Esophagus squamous epithelium (tissue), 5 donors: Measurements from ENCODE around the gene ADAMTSL1. TPM values are rescaled to one million over a fixed set of nuclear protein-coding genes. Genes with fewer than 3 reads are reported as not detected.

Source experiments
- DNase-seq: peaks from one replicate; lab custom pipeline; 2025; lab: John Stamatoyannopoulos, UW
- H3K27ac ChIP-seq, 4 donors: fragments of 200-600 bp; sonication (generic); one replicate each; pipeline ENCODE4 v1.5.1; 2016 to 2019; ENCODE audit warnings: mild to moderate bottlenecking in 1 of 4
- H3K27me3 ChIP-seq, 4 donors: fragments of 200-600 bp; sonication (generic); 1 replicate in 3 of 4; 2 replicates in 1 of 4; pipeline versions ENCODE4 v1.5.1 to v1.6.0; 2017 to 2021; ENCODE audit warnings: antibody characterized with exemption in 1 of 4
- H3K36me3 ChIP-seq, 3 donors: fragments of 200-600 bp; sonication (generic); one replicate each; pipeline ENCODE4 v1.5.1; 2016 to 2019
- H3K4me1 ChIP-seq, 3 donors: fragments of 200-600 bp; sonication (generic); one replicate each; pipeline ENCODE4 v1.5.1; 2017 to 2019
- H3K4me3 ChIP-seq, 4 donors: fragments of 200-600 bp; sonication (generic); 1 replicate in 3 of 4; 2 replicates in 1 of 4; pipeline ENCODE4 v1.5.1; 2016 to 2019; ENCODE audit warnings: mild to moderate bottlenecking in 2 of 4, moderate library complexity in 1 of 4
- H3K9me3 ChIP-seq, 3 donors: fragments of 200-600 bp; sonication (generic); one replicate each; pipeline ENCODE4 v1.5.1; 2016 to 2019
- CTCF ChIP-seq, 6 experiments: fragments of 450-650 bp in 4 of 6; fragments of 200-600 bp in 2 of 6; sonication (generic) in 2 of 6; IDR thresholded peaks; one replicate each; pipeline ENCODE4 v1.5.1; 2016 to 2019; ENCODE audit warnings: antibody characterized with exemption in 6 of 6, mild to moderate bottlenecking in 4 of 6, moderate library complexity in 4 of 6
- POLR2A ChIP-seq, 4 donors: fragments of 450-650 bp; IDR thresholded peaks; one replicate each; pipeline ENCODE4 v1.6.1; 2017; ENCODE audit warnings: antibody characterized with exemption in 4 of 4, mild to moderate bottlenecking in 4 of 4, moderate library complexity in 3 of 4
- WGBS, 2 donors: methylation state at CpG; one replicate each; pipeline ENCODE4 v1.1.5; 2018; 5-methylcytosine and 5-hydroxymethylcytosine counted together
- intact Hi-C: fragments of 100-400 bp; cut with DNase I; formaldehyde crosslinking; loops from one replicate; pipeline ENCODE4 v1.15.0; 2022
- total RNA-seq, 4 donors: library from RNA; depleted of rRNA; stranded (reverse); fragments of >200 nt; gene quantifications; one replicate each; pipeline ENCODE4 v1.1.0, GENCODE V29; 2016
- donor health status: DM: yes; HTN: yes; CAD: no.

The ADAMTSL1 gene
- total RNA-seq, 4 donors from 2014 or later = 0.80 to 23.7 (median 2.3) TPM

GRCh38 chr9:18889550-18889949, 415.6 kb downstream of the ADAMTSL1 start:
- intact Hi-C loops = no loop called here
- peaks cover 0 to 4% (median 0%) of the 10 kb centered on the region in 3 donors for H3K36me3 ChIP-seq
- WGBS, 2 donors = no CpG with 5 or more reads among the region's 12 CpGs
- H3K27ac ChIP-seq = no peak overlapping the region
- H3K9me3 ChIP-seq = no peaks in the 10 kb centered on the region
- DNase-seq = no peak
- H3K27me3 ChIP-seq = no peaks in the 10 kb centered on the region
- H3K4me1 ChIP-seq = peaks cover 0 to 26% (median 0%) of the 10 kb centered on the region in 3 donors
- no peak overlapping the region for H3K4me3 ChIP-seq
- TF ChIP-seq CTCF (IDR thresholded peaks at IDR 0.05) = no peak
- no peak for TF ChIP-seq POLR2A (IDR thresholded peaks at IDR 0.05)

GRCh38 chr9:18890372-18890771, 416.4 kb downstream of the ADAMTSL1 start:
- intact Hi-C loops = no loop called here
- TF ChIP-seq POLR2A (IDR thresholded peaks at IDR 0.05) (no peak), CTCF (IDR thresholded peaks at IDR 0.05) (no peak)
- H3K36me3 ChIP-seq = peaks cover 0 to 4% (median 0%) of the 10 kb centered on the region in 3 donors
- H3K4me1 ChIP-seq = peaks cover 0 to 26% (median 0%) of the 10 kb centered on the region in 3 donors
- DNase-seq = no peak
- H3K4me3 ChIP-seq = no peak overlapping the region
- no peak overlapping the region for H3K27ac ChIP-seq
- WGBS, 2 donors = 18 to 34% methylated on average over 4 of the region's 4 CpGs
- H3K27me3 ChIP-seq = no peaks in the 10 kb centered on the region
- H3K9me3 ChIP-seq = peaks cover 0 to 1% (median 0%) of the 10 kb centered on the region in 3 donors

GRCh38 chr9:18891946-18892670, 418.2 kb downstream of the ADAMTSL1 start:
- H3K36me3 ChIP-seq = peaks cover 0 to 12% (median 0%) of the 10 kb centered on the region in 3 donors
- intact Hi-C loops = no loop called here
- 85 to 86% methylated on average over 1 to 3 of the region's 5 CpGs for WGBS, 2 donors
- DNase-seq = no peak
- no peak for TF ChIP-seq CTCF (IDR thresholded peaks at IDR 0.05)
- TF ChIP-seq POLR2A (IDR thresholded peaks at IDR 0.05) = no peak
- peaks cover 0 to 16% (median 15%) of the 10 kb centered on the region in 3 donors for H3K9me3 ChIP-seq
- peaks cover 0 to 26% (median 0%) of the 10 kb centered on the region in 3 donors for H3K4me1 ChIP-seq
- H3K27me3 ChIP-seq = no peaks in the 10 kb centered on the region
- no peak overlapping the region for H3K27ac ChIP-seq
- no peak overlapping the region for H3K4me3 ChIP-seq

GRCh38 chr9:18893046-18893445, 419.1 kb downstream of the ADAMTSL1 start:
- Histone ChIP-seq H3K4me1 (peaks cover 0 to 23% (median 0%) of the 10 kb centered on the region in 3 donors), H3K27me3 (no peaks in the 10 kb centered on the region), H3K27ac (no peak overlapping the region), H3K36me3 (peaks cover 0 to 14% (median 0%) of the 10 kb centered on the region in 3 donors), H3K4me3 (no peak overlapping the region), H3K9me3 (peaks cover 0 to 21% (median 15%) of the 10 kb centered on the region in 3 donors)
- DNase-seq = no peak
- WGBS, 2 donors = 37 to 57% methylated on average over 4 of the region's 4 CpGs
- intact Hi-C loops = no loop called here
- TF ChIP-seq POLR2A (IDR thresholded peaks at IDR 0.05) (no peak), CTCF (IDR thresholded peaks at IDR 0.05) (no peak)

- intact Hi-C loops = no loop called here
- no peak overlapping the region for H3K27ac ChIP-seq
- H3K36me3 ChIP-seq = peaks cover 0 to 14% (median 0%) of the 10 kb centered on the region in 3 donors
- no peak for DNase-seq
- WGBS, 2 donors = 79 to 89% methylated on average over 1 of the region's 1 CpG
- H3K9me3 ChIP-seq = peaks cover 0 to 21% (median 15%) of the 10 kb centered on the region in 3 donors
- H3K27me3 ChIP-seq = no peaks in the 10 kb centered on the region
- H3K4me1 ChIP-seq = peaks cover 0 to 18% (median 0%) of the 10 kb centered on the region in 3 donors
- TF ChIP-seq POLR2A (IDR thresholded peaks at IDR 0.05) (no peak), CTCF (IDR thresholded peaks at IDR 0.05) (no peak)
- H3K4me3 ChIP-seq = no peak overlapping the region
Measured at GRCh38 chr9:18893491-18893890, 419.5 kb downstream of the ADAMTSL1 start.
